Keratinocyte (primary cell): ENCODE measurements around the gene BRD7. TPM values are rescaled to one million over a fixed set of nuclear protein-coding genes. Genes with fewer than 3 reads are reported as not detected.

Experiments
- DNase-seq: peaks from one replicate; pipeline ENCODE4 v3.0.0-alpha.2; 2011; ENCODE audit warnings: low read depth, missing footprints, low spot score
- FAIRE-seq: peaks from 2 replicates; lab custom pipeline; 2011; peaks lifted over from hg19 to GRCh38; lab: Jason Lieb, UNC
- H2AFZ ChIP-seq: 2 replicates; pipeline ENCODE4 v1.6.0; 2012; ENCODE audit warnings: low read length, control low read depth, inconsistent platforms; ENCODE audit not compliant: control insufficient read depth
- H3K27ac ChIP-seq: 2 replicates; pipeline ENCODE4 v1.5.1; 2011; ENCODE audit warnings: low read length; ENCODE audit not compliant: control insufficient read depth, insufficient read depth
- H3K27me3 ChIP-seq: 3 replicates; pipeline ENCODE4 v1.6.0; 2011; ENCODE audit warnings: low read length; ENCODE audit not compliant: control insufficient read depth, insufficient read depth; ENCODE audit errors: extremely low read depth
- H3K36me3 ChIP-seq, 2 experiments: 2 replicates in 1 of 2; 3 replicates in 1 of 2; pipeline ENCODE4 v1.5.1; 2011; ENCODE audit warnings: low read length in 2 of 2, mild to moderate bottlenecking in 1 of 2; ENCODE audit not compliant: control insufficient read depth in 2 of 2, insufficient read depth in 2 of 2; ENCODE audit errors: extremely low read depth in 1 of 2
- H3K4me1 ChIP-seq: 3 replicates; pipeline ENCODE4 v1.5.1; 2011; ENCODE audit warnings: low read length; ENCODE audit not compliant: control insufficient read depth, insufficient read depth; ENCODE audit errors: extremely low read depth
- H3K4me2 ChIP-seq: 3 replicates; pipeline ENCODE4 v1.6.0; 2011; ENCODE audit warnings: low read depth, low read length; ENCODE audit not compliant: control insufficient read depth, insufficient read depth; ENCODE audit errors: extremely low read depth
- H3K4me3 ChIP-seq, 3 experiments: fragments of 200-600 bp in 1 of 3; sonication (generic) in 1 of 3; 2 replicates in 2 of 3; 3 replicates in 1 of 3; pipeline ENCODE4 v1.5.1; 2011 to 2016; ENCODE audit warnings: low read length in 3 of 3, mild to moderate bottlenecking in 3 of 3, control low read depth in 2 of 3, inconsistent platforms in 1 of 3, low read depth in 1 of 3, mixed read lengths in 1 of 3, mixed run types in 1 of 3, moderate library complexity in 1 of 3; ENCODE audit not compliant: control insufficient read depth in 2 of 3, insufficient read depth in 2 of 3; ENCODE audit errors: extremely low read depth in 1 of 3
- H3K79me2 ChIP-seq: 2 replicates; pipeline ENCODE4 v1.6.0; 2012; ENCODE audit warnings: low read length; ENCODE audit not compliant: control insufficient read depth, insufficient read depth
- H3K9ac ChIP-seq: 3 replicates; pipeline ENCODE4 v1.6.0; 2011; ENCODE audit warnings: low read length; ENCODE audit not compliant: control insufficient read depth, insufficient read depth; ENCODE audit errors: extremely low read depth
- H3K9me1 ChIP-seq: 3 replicates; pipeline ENCODE4 v1.6.0; 2011; ENCODE audit warnings: low read length; ENCODE audit not compliant: control insufficient read depth, insufficient read depth; ENCODE audit errors: extremely low read depth
- H3K9me3 ChIP-seq: 2 replicates; pipeline ENCODE4 v1.5.1; 2012; ENCODE audit warnings: low read depth, low read length; ENCODE audit not compliant: control insufficient read depth
- H4K20me1 ChIP-seq: 3 replicates; pipeline ENCODE4 v1.6.0; 2011; ENCODE audit warnings: low read length; ENCODE audit not compliant: control insufficient read depth, insufficient read depth; ENCODE audit errors: extremely low read depth
- EZH2 ChIP-seq: IDR thresholded peaks from one replicate; pipeline ENCODE4 v1.6.1; 2012; ENCODE audit warnings: inconsistent platforms, mild to moderate bottlenecking, low read length, moderate library complexity
- dilution Hi-C: fragments of 300-500 bp; cut with MboI; formaldehyde crosslinking; loops from one replicate; pipeline ENCODE4 v1.7.0; 2020; ENCODE audit warnings: low sequenced_read_pairs; ENCODE audit not compliant: extremely low pct_ligation_motif_present
- polyA plus RNA-seq, 5 experiments: library from polyadenylated mRNA; depleted of rRNA in 3 of 5; stranded (reverse) in 3 of 5; stranded (forward) in 1 of 5; unstranded in 1 of 5; fragments of >200 nt; gene quantifications; 1 replicate in 1 of 5; 2 replicates in 3 of 5; 3 replicates in 1 of 5; pipeline versions ENCODE4 v1.2.1 to v1.2.3, GENCODE V29; 2011 to 2012; ENCODE audit warnings: missing spikeins in 2 of 5, low read depth in 1 of 5, low replicate concordance in 1 of 5
- TF ChIP-seq, protein P1 (sequence below), 3 experiments: IDR thresholded peaks in 1 of 3; conservative IDR thresholded peaks in 1 of 3; optimal IDR thresholded peaks in 1 of 3; 2 replicates in 2 of 3; 3 replicates in 1 of 3; pipeline versions ENCODE3 to v1.5.1; 2011; ENCODE audit warnings: low read length in 3 of 3, mild to moderate bottlenecking in 3 of 3, moderate library complexity in 2 of 3, control low read depth in 1 of 3, inconsistent platforms in 1 of 3; ENCODE audit not compliant: insufficient read depth in 2 of 3; ENCODE audit errors: extremely low read depth in 1 of 3

The BRD7 gene
- polyA plus RNA-seq, 1 donor (not counting 4 experiments of a cell fraction or from before 2014, with no cell fraction given): 66.6 TPM

- dilution Hi-C loops: no loop called here
- DNase-seq (no peak), FAIRE-seq (no peak)
- H3K27ac ChIP-seq: no peak overlapping the region
- peaks cover 21 to 24% of the 10 kb centered on the region in 2 experiments for H3K36me3 ChIP-seq
- no peaks in the 10 kb centered on the region for H3K27me3 ChIP-seq
- no peak overlapping the region for H3K4me3 ChIP-seq
- TF ChIP-seq EZH2: no peak
- TF ChIP-seq, protein P1, sequence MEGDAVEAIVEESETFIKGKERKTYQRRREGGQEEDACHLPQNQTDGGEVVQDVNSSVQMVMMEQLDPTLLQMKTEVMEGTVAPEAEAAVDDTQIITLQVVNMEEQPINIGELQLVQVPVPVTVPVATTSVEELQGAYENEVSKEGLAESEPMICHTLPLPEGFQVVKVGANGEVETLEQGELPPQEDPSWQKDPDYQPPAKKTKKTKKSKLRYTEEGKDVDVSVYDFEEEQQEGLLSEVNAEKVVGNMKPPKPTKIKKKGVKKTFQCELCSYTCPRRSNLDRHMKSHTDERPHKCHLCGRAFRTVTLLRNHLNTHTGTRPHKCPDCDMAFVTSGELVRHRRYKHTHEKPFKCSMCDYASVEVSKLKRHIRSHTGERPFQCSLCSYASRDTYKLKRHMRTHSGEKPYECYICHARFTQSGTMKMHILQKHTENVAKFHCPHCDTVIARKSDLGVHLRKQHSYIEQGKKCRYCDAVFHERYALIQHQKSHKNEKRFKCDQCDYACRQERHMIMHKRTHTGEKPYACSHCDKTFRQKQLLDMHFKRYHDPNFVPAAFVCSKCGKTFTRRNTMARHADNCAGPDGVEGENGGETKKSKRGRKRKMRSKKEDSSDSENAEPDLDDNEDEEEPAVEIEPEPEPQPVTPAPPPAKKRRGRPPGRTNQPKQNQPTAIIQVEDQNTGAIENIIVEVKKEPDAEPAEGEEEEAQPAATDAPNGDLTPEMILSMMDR (optimal IDR thresholded peaks at IDR 0.05 in 1 of 3, IDR thresholded peaks at IDR 0.05 in 1 of 3, conservative IDR thresholded peaks at IDR 0.05 in 1 of 3; ENCODE audit: extremely low read depth in 1 of 3, insufficient read depth in 2 of 3, low read length in 3 of 3): no peak
- no peak overlapping the region for H3K9ac ChIP-seq
- no peak overlapping the region for H3K4me2 ChIP-seq
- H3K79me2 ChIP-seq: no peaks in the 10 kb centered on the region
- peaks cover 6% of the 10 kb centered on the region for H3K4me1 ChIP-seq
- no peaks in the 10 kb centered on the region for H3K9me3 ChIP-seq
- no peak overlapping the region for H2AFZ ChIP-seq
- no peaks in the 10 kb centered on the region for H4K20me1 ChIP-seq
- H3K9me1 ChIP-seq: peaks cover 2% of the 10 kb centered on the region
These were observed 56.8 kb downstream of the BRD7 start for GRCh38 chr16:50311891-50312501.

GRCh38 chr16:50311134-50311528, 57.7 kb downstream of the BRD7 start:
- peaks cover 6% of the 10 kb centered on the region for H3K4me1 ChIP-seq
- no peak overlapping the region for H2AFZ ChIP-seq
- no peaks in the 10 kb centered on the region for H3K79me2 ChIP-seq
- peaks cover 15 to 18% of the 10 kb centered on the region in 2 experiments for H3K36me3 ChIP-seq
- H3K4me3 ChIP-seq: no peak overlapping the region
- TF ChIP-seq, protein P1 (optimal IDR thresholded peaks at IDR 0.05 in 1 of 3, IDR thresholded peaks at IDR 0.05 in 1 of 3, conservative IDR thresholded peaks at IDR 0.05 in 1 of 3; ENCODE audit: extremely low read depth in 1 of 3, insufficient read depth in 2 of 3, low read length in 3 of 3): no peak
- no peak for TF ChIP-seq EZH2
- dilution Hi-C loops: no loop called here
- H3K9ac ChIP-seq: no peak overlapping the region
- H4K20me1 ChIP-seq: no peaks in the 10 kb centered on the region
- FAIRE-seq (no peak), DNase-seq (no peak)
- H3K4me2 ChIP-seq: no peak overlapping the region
- H3K27me3 ChIP-seq: no peaks in the 10 kb centered on the region
- H3K9me1 ChIP-seq: peaks cover 2% of the 10 kb centered on the region
- H3K27ac ChIP-seq: no peak overlapping the region
- no peaks in the 10 kb centered on the region for H3K9me3 ChIP-seq
